Activated CD8-positive, alpha-beta memory T cell treated with anti-CD3 and anti-CD28 coated beads, Interleukin-2, amount 50 U/mL, for 4 hours (primary cell): ENCODE data around the gene ADARB1.

Experiments
- DNase-seq: peaks from one replicate; pipeline ENCODE4 v3.0.0-alpha.2; 2020

The ADARB1 gene

DNA sequence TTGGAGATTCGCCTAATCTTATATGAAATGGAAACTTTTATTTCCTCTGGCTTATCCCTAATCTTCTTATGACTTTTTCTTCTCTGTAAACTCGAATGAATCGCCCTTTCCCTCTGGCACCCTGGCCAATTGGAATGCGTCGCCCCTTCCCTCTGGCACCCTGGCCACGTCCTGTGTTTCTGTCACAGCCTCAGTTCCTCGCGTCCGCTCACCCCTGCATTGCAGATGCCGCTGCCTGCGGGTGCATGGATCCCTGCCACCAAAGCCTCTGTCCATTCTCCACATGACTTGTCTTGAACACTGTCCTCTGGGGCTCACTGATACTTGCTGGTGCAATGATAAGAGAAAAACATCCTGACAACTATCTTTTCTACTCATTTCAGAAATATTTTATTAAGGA lies 104.6 kb downstream of the ADARB1 start:
- DNase-seq, result no peak

DNA sequence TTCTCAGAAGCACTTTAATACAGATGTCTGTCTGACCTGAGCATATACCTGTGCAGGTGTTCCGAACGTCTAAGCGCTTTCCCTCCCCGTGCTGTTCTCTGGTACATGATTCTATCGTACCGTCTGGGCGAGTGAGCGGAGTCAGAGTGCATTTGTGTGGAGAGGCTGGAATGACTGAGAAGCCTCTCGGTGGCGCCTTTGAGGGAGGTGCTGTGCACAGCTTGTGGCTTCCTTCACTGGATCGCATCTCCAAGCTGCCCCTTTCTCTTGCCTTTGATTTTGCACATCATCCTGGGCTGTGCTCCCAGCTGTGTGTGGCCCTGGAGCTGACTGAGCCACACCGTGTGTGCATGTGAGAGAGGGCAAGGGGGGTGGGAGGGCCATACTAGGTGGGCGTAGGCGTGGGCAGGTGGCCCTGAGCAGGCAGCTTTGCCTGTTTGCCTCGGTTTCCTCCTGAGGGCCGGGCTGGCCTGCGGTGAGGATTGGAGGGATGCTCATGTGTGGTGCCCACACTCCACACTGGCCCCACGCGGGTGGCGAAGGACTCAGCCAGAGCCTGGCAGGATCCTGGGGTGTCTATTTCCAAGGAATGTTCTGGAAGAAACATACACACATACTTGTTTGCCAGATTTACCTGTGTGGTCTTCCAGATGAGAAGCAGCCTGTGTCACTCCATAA lies 105.3 kb downstream of the ADARB1 start:
- DNase-seq, result no peak

DNA sequence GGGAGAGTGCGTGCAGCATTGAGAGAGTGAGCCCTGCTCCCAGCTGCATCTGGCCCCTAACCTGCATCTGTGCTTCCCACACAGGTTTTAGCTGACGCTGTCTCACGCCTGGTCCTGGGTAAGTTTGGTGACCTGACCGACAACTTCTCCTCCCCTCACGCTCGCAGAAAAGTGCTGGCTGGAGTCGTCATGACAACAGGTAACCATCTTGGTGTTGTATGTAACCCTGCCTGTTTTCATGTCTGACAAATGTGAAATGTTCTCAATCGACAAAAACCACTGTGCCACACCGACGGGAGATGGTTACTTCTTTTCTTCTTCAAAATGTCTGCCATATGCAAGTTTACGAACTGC lies 105.8 kb downstream of the ADARB1 start:
- no peak for DNase-seq

DNA sequence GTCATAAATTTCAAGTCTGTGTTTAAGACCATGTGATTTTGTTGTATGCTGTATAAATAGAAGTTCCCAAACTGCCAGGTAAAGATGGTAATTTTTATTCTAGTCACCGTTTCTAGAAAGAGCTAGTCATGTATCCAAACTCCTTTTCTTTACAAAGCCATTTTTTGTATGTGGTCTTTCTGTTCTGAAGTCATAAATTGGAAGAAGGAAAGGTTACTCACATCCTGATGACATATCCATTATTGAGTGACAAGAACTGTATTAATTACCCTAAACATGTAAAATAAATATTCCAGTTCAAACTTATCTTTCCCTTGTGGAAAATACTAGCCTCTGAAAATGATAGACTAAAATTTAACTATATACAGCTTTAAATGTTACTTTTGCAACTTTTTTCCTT lies 108.6 kb downstream of the ADARB1 start:
- no peak for DNase-seq

DNA sequence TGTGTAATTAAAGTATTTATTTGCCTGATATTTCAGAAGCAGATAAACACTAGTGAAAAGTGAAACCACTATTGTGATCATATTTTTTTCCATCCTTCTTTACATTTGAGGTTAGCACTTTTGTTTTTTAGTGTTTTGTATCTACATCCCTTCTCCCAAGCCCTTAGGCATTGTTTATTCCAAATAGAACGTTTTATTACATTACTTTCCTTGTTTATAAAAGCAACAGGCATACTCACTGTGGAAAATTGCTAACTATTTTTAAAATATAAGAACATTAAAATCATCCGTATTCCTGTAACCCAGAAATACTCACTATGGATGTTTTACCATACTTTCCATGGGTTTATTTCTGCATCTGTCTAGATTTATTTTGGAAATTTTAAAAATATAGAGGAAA lies 109.5 kb downstream of the ADARB1 start:
- DNase-seq, result no peak

DNA sequence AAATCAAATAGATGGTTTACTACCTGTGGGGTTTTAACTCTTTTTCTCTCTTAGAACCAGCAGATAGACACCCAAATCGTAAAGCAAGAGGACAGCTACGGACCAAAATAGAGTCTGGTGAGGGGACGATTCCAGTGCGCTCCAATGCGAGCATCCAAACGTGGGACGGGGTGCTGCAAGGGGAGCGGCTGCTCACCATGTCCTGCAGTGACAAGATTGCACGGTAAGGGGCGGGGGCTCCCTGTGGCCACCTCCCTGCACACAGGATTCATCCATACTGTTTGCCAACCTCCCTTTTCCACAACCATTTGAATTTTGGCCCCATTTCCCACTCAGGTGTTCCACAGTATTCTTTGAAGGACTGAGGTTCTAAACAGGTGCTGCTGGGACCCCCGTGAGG lies 110.5 kb downstream of the ADARB1 start:
- no peak for DNase-seq

DNA sequence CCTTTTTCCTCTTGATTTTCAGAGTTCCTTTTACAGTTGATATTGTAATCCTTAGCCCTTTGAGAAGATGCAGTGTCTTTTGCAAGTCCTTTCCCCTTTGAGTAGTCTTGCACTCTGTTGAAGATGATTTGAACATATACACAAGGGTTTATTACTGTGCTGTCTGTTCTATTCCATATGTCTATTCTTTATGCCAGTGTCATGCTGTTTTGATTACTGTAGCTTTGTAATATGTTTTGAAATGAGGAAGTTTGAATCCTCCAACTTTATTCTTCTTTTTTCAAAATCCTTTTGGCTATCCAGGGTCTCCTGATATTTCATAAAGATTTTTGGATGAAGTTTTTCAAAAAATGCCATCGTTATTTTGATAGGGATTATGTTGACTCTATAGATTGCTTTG lies 112.3 kb downstream of the ADARB1 start:
- no peak for DNase-seq

DNA sequence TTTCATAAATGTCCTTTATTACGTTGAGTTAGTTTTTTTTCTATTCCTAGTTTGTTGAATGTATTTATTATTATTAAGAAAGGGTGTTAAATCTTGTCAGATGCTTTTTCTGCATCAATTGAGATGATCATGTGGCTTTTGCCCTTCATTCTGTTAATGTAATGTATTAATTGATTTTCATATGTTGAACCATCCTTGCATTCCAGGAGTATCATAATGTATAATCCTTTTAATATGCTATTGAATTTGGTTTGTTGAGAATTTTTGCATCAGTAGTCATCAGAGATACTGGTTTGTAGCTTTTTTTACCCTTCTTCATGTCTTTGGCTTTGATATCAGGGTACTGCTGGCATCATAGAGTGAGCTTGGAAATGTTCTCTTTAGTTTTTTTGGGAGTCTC lies 113.3 kb downstream of the ADARB1 start:
- no peak for DNase-seq

DNA sequence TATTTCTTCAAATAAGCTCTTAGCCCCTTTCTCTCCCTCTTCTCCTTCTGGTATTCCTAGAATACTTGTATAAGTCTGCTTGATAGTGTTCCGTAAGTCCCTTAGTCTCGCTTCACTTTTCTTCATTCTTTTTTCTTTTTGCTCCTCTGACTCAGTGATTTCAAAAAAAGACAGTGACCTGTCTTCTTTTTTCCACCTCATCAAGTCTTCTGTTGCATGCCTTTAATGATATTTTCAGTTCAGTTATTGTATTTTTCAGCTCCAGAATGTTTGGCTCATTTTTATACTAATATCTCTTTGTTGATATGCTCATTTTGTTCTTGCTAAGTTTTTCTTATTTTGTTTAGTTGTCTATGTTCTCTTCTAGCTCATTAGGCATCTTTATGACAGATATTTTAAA lies 115.6 kb downstream of the ADARB1 start:
- DNase-seq, result no peak

DNA sequence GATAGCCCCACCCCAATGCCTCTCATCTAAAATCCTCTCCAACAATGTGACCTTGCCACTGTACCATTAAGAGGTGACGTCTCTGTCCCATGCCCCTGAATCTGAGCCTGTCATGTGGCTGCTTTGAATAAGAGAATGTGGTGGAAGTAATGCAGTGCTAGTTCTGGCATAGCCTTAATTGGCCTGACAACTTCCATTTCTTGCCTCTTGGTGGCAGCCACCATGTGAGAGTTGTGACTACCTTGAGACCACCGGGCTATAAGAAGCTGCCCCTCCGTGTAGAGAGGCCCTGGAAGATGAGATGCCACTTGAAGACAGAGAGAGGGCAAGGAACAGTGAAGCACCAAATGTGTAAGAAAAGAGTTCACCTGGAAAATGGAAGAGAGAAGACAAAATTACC lies 118.0 kb downstream of the ADARB1 start:
- no peak for DNase-seq

DNA sequence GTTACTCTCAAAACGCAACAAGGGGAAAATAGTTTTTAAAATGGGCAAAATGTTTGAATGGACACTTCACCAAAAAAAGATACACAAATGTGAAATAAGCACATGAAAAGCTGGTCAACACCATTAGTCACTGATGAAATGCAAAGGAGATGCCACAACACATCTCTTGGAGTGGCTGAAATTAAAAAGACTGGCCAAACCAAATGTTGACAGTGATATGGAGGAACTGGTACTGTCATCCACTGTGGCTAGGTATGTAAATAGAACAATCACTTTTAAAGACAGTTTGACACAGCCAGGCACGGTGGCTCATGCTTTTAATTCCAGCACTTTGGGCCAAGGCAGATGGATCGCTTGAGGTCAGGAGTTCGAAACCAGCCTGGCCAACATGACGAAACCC lies 122.2 kb downstream of the ADARB1 start:
- DNase-seq, result no peak

DNA sequence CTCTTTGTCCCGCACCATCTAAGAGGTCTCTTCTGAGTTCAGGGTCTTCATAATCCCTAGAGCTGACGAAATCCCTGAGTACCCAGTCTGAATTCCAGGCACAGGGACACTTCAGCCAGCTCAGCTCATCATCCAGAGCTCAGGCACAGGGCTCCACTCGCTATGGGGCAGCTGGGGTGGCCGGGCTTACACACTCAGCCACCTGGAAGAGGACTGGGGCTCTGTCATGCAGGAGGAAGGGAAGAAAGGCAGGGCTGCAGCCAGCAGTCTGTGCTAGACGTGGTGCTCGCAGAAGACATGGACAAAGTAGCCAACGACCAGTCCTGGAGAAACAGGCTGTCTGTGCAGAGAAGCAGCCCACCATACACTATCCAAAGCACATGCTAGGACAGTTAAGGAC lies 124.8 kb downstream of the ADARB1 start:
- no peak for DNase-seq

DNA sequence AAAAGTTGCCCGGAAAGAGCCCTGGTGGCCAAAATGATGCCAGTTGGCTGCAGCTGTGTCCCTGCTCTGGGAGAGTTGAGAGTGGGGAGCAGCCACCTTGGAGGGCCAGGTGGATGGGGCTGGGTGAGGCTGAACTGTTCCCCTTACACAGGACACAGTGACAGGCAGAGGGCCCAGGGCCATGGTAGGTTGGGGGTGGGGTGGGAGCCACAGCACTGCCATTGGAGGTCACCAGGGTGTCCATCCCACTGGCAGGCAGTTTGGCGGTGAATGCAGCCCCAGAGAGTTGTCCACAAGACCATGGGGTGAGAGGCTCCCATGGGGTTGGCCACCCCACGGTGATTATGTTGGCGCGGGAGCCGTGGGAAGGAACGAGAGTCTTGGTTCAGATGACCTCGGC lies 125.7 kb downstream of the ADARB1 start:
- DNase-seq, result no peak

DNA sequence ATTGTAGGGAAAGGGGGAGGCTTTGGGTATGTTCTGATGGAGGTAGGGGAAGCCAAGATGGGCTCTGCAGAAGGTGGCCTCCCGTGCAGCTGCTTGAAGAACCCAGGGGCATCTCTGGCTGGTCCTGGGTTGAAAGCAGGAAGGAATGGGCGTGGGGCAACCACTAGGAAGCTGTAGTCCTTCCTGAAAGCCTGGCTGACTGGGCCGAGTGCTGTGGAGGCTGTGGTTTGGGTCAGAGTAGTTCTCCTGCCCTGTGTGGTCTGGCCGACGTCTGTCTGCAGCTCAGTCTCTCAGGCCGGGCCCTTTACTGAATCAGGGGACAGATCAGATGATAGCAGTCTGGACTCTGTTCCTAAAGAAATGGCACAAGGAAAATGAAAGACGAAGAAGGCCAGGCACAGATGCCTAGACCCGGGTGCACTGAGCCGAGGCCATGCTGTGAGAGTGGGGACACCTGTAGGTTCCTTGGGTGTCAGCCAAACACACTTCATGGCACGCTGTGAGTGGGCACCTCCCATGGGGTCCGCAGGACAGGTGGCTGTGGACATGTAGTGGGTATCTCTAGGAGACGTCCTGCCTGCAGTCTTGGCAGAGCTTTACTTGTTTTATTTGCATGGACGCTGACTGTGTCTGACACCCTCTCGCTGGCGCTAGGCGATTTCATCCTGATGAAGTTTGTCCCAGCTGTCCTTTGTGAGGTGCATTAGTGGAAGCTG lies 126.4 kb downstream of the ADARB1 start:
- DNase-seq, result no peak

DNA sequence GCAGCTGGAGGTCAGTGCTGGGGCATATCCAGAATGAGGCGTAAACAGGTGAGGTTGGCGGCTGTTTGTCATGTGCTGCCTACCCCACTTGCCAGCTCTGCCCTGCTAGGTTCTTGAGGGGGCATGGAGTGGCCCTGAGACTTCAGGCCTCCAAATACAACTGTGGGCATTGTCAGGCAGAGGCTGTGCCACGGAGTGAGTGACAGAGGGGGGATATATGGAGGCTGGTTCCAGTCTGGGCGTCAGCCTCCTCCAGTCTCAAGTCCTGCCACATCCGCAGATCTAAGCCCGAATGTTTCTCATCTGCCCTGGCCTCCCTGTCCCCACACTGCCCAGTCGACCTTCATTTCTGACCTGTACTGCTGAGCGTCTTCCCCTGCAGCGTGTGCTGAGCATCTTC lies 128.0 kb downstream of the ADARB1 start:
- no peak for DNase-seq

DNA sequence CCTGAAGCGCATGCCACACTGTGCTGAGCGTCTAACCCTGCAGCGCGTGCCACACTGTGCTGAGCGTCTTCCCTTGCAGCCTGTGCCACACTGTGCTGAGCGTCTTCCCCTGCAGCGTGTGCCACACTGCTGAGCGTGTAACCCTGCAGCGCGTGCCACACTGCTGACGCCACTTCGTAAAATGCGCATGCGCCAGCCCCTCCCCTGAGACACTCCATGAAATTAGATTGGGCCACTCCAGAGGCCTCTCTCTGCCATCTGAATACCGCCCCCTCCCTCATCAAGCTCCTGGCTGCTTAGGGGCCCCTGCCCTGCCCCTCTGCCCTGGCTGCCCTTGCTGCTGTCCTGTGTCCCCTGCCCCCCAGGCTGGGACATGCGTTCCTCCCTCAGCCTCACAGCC lies 128.5 kb downstream of the ADARB1 start:
- no peak for DNase-seq

DNA sequence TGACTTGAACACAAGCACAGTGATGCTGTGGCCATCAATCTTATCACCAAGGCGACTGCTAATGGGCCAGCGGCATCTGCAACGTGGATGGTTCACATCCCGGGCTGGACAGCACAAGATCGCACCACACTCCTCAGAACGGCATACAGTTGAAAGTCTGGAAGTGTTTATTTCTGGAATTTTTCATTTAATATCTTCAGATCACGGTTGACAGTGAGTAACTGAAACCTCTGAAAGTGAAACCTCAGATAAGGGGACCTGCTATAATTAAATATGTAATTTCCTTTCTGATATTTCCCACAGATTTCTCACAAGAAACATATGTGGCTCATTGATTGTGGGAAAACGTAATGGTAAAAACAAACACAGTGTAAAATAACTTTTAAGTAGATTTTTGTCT lies 129.6 kb downstream of the ADARB1 start:
- DNase-seq, result no peak

DNA sequence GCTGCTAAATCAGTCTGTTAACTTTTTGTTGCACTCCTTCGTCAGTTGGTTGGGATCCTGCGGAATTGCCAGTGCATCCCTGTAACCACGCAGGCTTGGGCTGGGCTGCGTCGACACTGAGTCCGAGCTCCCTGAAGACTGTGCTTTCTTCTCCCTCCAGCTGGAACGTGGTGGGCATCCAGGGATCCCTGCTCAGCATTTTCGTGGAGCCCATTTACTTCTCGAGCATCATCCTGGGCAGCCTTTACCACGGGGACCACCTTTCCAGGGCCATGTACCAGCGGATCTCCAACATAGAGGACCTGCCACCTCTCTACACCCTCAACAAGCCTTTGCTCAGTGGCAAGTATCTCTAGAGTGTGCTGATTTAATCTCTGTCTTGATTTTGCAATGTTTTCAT lies 130.0 kb downstream of the ADARB1 start:
- no peak for DNase-seq

DNA sequence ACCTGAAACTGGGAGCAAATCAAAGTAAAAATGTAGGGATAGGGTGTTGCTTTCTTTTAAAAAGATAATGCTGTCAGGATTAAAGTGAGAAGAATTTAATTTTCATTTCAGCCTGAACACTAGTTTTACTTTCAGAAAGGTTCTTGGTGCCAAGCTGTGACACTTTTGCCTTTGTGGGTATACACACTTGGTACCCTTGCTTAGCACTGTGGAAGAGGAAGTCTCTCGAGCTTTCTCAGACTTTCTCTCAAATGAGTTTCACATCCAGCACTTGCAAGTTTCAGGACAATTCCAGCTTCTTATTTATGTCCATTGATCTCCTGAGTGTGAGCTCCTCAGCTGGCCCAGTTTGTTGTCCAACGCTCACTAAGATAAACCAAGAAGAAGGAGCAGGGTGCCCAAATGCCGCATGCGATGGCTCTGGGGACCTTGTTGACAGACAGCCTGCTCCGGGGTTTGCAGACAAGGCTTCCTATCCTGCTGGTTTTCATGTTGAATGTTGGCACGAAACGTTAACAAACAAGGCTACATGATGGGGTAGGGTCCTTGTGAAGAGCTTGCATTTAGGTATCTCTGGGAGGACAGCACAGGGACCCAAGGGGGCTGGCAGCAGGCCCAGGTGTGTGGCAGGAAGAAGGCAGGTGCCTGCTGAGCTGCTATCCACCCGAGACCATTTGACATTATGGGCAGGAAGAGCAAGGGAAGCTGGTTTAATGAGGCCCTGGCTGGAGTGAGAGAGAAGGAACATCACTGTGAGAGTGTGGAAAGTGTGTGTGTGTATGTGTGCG lies 133.7 kb downstream of the ADARB1 start:
- DNase-seq, result no peak

DNA sequence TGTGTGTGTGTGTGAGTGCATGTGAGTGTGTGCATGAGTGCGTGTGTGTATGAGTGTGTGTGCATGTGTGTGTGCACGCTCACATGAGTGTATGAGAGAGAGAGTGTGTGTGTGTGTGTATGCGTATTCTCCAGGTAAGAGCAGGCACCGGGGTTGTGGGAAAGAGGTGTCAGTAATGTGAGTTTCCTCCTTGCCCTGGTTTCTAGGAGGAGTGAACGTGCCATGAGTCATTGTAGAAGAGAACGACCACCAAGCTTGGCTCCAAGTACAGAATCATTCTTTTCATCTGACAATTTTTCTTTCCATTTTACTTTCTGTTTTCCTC lies 134.2 kb downstream of the ADARB1 start:
- no peak for DNase-seq

DNA sequence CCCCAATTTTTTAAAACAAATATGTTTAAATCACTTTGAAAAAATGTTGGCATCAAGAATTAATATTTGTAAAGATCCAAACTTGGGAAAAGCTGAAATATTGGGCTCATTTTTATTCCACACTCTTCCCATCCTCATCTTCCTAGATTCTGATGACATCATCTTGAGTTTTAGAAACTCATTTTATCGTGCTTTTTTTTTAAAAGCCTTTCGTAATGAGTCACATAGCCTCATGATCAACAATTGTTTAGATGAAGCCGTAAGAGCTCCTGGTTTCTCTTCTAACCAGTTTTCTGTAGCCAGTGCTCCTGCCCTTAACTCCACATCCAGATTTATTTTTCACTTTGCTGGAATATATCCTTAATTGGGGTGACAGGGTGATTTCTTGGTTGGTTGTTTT lies 134.7 kb downstream of the ADARB1 start:
- DNase-seq, result no peak

DNA sequence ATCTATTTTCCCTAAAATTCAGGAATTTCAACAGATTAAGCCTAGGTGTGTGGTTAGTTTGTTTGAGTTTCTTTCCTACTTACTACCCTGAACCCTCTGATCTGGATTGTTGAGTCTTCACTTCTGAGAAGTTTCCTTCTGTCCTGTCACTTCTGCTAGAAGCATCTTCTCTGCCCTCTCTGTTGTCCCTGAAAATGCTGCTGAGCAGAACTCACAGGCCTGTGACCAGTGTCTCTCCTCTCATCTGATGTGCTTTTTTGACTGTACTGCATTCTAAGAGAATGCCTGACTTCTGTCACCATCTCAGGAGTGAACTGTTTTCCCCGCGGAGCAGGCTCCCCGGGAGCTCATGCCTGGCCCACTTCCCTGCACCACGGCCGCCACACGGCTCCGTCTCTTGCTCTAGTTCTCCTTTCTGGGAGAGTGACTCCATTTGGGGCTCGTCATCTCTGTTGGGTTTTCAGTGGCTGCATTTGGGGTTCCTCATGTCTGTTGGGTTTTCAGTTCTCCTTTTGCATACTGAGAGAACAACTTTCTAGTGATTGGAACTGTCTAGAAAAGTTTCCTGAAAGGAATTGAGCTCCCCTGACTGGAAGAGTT lies 135.4 kb downstream of the ADARB1 start:
- no peak for DNase-seq

DNA sequence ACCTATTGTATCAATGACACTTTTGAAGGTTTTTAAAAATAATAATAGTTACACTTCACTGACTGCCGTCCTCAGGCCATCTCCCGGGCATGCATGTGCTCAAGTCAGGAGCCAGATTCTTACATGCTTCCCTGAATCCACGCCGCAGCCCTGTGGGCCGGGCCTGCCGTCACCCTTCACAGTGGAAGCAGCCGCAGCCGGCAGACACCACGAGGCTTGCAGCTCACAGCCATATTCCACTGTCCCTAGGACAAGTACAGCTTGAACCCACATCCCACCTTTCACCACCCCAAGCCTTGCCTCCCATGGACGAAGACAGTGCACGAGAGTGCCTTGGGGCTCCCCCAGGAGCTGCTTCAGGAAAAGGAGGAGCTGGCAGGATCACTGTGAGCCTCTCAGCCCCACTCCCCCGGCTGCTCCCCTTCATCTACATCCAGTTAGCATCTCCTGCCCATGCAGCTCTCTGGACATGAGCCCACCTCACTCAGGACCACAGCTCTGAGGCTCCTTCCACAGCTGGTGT lies 136.1 kb downstream of the ADARB1 start:
- DNase-seq, result no peak

DNA sequence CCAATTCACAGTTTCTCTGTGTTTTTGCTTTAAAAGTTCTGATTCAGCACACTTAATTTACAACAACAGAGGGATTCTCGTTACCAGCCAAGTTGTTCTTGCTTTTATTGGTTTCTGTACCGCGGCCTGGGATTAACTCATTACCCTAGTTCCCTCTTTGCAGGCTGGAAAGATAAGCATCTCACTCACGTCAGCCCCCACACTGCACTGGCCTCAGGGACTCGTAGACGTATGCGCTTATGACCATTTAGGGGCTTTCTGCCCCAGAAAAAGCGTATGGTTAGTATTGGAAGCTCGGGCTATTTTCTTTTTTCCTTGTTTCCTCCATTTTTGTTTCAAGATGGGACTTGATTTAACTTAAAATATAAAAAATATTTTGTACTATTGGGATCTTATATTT lies 137.3 kb downstream of the ADARB1 start:
- DNase-seq, result no peak
